ENCODE measurements around the gene CTSH.
A peak's percentile ranks its signal among the peaks of the same experiment; 100 is the strongest.

GRCh38 chr15:78872972-78873792 is 71.7 kb downstream of the CTSH start:
- TF ChIP-seq CTCF (IDR thresholded peaks at IDR 0.05) (no peak), FOXP4 (CRISPR knock-in tag; IDR thresholded peaks at IDR 0.05) (0 out of 2 replicates have a peak, but pooled peaks have one; percentile 4), ESRRA (CRISPR knock-in tag; IDR thresholded peaks at IDR 0.05; ENCODE audit: borderline replicate concordance) (no peak), TEAD1 (CRISPR knock-in tag; IDR thresholded peaks at IDR 0.05) (peak; percentile 75), AR (CRISPR knock-in tag; IDR thresholded peaks at IDR 0.05) (peak; percentile 87; the same call in 1 of the 2 replicates), ZNF512 (CRISPR knock-in tag; IDR thresholded peaks at IDR 0.05; ENCODE audit: borderline replicate concordance) (0 out of 2 replicates have a peak, but pooled peaks have one; percentile 32), TEAD4 (CRISPR knock-in tag; IDR thresholded peaks at IDR 0.05) (no peak; the same call in 1 of the 2 replicates), SP1 (CRISPR knock-in tag; conservative IDR thresholded peaks at IDR 0.05) (peak; percentile 26; the same call in 1 of the 2 replicates), CREB1 (CRISPR knock-in tag; IDR thresholded peaks at IDR 0.05) (no peak), ATF3 (CRISPR knock-in tag; conservative IDR thresholded peaks at IDR 0.05) (no peak)
